GM19395 (cell line): Measurements from ENCODE around the gene CHAC2.
"Not testable (repeated sequence)": the region's sequence is repeated elsewhere in the genome, so short reads cannot be mapped to it uniquely, and the experiment has no call there.

Source experiments
- ATAC-seq: cut with Tn5 transposase; IDR thresholded peaks from one replicate; pipeline ENCODE4 v1.9.1; 2021; ENCODE audit warnings: mild to moderate bottlenecking, moderate library complexity; ENCODE audit not compliant: unreplicated experiment

The CHAC2 gene

DNA sequence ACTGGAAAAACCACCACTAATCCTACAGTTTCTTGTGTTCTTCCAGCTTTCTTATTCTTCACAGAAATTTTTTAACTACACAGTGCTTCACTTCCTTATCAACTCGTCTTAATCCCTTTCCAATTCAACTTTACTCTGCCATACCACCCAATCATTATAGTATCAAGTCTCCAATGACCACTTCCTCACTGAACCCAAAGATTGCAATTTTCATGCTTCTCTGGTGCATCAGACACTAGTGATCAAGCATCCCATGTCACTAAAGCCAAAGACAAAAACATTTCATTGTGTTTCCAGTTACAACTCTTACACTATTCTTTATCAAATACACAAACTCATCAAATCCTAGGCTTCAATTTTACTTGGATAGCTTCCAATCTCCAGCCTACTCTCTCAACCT is 9.5 kb downstream of the CHAC2 start:
- no peak for ATAC-seq

DNA sequence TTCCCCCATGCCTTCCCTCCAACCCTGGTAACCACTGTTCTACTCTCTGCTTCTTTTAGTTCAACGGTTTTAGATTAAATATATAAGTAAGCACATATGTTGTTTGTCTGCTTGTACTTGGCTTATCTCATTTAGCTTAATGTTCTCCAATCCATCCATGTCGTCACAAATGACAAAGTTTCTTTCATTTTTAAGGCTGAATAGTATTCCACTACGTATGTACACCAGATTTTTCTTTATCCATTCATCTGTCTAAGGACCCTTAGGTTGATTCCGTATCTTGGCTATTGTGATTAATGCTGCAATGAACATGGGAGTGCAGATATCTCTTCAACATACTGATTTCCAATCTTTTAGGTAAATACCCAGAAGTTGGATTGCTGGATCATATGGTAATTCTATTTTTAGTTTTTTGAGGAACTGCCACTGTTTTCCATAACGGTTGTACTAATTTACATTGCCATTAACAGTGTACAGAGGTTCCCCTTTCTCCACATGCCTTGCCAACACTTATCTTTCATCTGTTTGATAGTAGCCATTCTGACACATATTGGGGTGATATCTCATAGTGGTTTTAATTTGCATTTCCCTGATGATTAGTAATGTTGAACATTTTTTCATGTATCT is 11.0 kb downstream of the CHAC2 start:
- ATAC-seq: no peak

DNA sequence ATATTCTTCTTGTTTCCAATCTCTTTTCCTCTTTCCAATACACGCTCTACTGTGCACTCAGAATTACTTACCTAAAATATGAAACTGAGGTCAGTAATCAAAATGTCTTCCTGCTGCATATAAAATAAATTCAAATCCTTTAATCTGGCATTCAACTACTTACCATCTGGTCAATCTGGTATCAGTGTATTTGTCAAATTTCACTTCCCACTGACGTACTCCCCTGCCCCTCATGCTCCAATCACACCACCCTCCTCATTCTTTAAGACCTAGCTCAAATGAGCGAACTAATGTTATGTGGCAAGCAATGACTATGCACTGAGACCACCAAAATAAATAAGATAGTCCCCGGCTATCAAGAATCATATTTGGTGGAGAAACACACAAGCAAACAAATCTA is 12.5 kb downstream of the CHAC2 start:
- ATAC-seq: no peak

DNA sequence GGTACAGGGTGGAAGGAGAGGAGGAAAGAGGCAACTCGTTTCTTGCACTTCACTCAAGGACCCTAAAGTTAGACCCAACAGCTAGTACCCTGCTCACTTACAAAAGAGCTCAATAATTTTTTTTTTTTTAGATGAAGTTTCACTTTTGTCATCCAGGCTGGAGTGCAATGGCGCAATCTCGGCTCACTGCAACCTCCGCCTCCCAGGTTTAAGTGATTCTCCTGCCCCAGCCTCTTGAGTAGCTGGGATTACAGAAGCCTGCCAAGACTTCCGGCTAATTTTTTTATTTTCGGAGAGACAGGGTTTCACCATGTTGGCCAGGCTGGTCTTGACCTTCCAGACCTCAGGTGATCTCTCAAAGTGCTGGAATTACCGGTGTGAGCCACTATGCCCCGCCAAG is 15.1 kb downstream of the CHAC2 start:
- no peak for ATAC-seq

DNA sequence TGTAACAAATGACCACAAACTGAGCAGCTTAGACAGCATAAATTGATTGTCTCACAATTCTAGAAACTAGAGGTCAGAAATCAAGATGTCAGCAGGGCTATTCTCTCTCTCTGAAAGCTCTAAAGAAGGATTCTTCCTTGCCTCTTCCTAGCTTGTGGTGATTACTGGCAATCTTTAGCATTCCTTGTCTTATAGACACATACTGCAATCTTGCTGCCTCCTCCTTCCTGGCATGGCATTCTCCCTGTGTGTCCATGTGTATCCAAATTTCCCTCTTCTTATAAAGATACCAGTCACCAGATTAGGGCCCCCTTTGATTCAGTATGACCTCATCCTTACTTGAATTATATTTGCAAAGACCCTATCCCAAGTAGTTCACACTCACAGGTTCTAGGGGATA is 16.8 kb downstream of the CHAC2 start:
- no peak for ATAC-seq

DNA sequence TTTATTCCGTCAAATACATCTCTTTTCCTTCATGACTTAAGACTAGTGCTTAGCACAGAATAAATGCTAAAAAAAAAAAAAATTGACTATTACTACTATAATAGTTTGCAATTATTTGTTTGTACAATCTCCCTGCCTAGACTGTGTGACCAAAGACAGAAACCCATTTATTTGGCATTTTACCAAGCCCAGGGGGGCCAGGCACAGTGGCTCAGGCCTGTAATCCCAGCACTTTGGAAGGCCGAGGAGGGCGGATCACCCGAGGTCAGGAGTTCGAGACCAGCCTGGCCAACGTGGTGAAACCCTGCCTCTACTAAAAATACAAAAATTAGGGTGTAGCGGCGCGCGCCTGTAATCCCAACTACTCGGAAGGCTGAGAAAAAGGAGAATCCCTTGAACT is 17.8 kb downstream of the CHAC2 start:
- ATAC-seq: no peak

DNA sequence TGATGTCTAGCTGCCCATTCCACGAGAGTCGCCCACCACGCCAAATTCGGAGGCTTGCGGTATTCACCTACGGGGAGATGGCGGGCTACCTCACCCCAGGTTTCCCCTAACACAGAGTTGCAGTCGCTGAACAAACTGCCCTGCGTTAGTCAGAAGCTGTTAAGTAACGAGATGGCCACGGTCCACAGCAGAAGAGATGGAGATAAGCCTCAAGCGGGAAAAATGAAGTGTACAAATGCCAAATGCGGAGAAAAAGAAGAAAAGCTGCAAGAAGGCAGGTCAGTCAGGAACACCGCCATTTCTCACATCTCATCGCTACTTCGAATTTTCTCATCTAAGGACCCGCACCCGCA is 18.7 kb downstream of the CHAC2 start:
- peak; percentile 13 for ATAC-seq

DNA sequence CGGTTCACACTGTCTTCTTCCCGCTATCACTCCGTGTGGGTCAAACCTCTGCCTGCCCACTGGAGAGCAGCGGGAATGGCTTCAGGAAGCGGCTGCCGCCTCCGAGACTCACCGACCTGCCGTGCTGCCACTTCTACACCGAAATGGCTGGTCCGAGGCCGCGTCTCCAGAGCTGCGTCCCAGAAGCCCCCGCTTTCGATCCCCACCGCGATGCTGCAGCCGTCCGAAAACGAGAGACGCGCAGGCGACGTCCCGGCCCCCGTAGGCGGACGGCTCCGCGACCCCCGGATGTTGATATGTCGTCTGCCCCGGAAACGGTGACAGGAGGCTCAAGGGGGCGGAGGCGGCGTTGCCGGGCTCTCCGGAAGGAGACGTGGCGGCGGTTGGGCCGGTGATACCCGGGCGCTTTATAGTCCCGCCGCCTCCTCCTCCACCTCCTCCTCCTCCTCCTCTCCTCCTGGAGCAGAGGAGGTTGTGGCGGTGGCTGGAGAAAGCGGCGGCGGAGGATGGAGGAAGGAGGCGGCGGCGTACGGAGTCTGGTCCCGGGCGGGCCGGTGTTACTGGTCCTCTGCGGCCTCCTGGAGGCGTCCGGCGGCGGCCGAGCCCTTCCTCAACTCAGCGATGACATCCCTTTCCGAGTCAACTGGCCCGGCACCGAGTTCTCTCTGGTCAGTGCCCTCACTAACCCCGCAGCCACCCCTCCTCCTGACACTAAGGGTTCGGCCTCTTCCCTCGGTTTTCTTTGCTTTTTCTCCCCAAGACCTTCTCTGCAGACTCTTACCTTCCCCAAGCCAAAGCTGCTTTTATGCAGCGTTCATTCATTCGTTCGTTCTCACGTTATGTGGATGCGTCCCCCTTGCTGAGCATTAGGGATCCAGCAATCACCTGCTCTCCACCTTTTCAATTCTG is 19.4 kb downstream of the CHAC2 start, which contains the start of the genes ASB3 and ERLEC1:
Gene ASB3, minus strand, starts transcription at position 249 of the 909 bp plus-strand sequence. CDS start 21,381 bp downstream, outside the sequence.
Gene ERLEC1, plus strand, starts transcription at position 340 of the 909 bp plus-strand sequence. Its CDS starts 167 bp downstream, at position 507.
- peak; percentile 96 for ATAC-seq

DNA sequence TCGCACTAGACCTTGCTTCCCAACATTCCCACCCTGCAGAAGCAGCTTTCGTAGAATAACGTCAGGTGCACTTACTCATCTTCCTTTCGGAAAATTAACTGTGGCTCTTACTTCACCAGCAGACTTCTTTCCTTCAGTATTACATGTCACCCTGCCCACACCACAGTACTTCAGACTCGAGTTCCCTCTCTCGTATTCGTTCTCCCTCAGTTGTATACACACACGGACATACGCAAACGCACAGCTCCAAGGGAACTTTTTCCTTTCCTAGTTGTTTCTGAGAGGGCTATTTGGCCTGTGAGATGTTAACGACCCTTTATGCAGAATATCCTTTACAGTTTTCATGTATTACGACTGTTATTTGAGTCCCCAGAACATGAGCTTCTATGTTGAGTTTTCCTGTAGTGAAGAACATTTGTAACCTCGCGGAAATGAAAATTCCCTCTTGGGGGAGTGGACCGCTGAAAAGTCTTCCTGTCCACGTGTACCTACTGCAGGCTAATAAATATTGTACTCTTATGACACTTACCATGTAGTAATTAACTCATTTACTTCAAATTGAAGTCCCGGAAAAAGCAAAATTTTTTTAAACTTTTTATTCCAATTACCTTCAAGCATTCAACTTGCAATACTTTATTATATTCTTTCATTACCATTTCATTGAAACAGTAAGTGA is 20.1 kb downstream of the CHAC2 start:
- ATAC-seq: no peak

DNA sequence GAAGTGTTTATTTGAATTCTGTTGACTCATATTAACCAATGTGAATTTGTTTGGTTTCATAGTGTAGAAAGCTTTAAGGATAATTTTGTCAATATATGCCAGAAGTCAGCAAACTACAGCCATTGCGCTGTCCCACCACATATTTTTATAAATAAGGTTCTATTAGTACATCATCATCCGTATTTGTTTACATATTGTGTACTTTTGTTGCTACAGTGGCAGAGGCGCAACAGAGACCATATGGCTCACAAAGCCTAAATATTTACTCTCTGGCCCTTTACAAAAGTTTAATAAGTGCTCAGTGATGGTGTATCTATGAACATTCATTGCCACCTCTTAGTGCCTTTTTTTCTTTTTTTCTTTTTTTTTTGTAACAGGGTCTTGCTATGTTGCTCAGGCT is 25.7 kb downstream of the CHAC2 start:
- ATAC-seq: no peak

DNA sequence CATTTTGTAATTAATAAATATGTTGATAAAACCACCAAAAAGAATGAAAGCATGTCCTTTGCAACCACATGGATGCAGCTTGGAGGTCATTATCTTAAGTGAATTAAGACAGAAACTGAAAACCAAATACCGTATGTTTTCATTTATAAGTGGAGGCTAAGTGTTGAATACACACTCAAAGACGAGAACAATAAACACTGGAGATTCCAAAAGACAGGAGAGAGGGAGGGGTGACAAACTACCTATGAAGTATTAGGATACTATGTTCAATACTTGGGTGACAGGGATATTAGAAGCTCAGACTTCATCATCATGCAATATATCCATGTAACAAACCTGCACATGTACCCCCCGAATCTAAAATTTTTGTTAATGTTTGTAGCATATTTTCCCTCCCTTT is 26.2 kb downstream of the CHAC2 start:
- ATAC-seq: no peak

DNA sequence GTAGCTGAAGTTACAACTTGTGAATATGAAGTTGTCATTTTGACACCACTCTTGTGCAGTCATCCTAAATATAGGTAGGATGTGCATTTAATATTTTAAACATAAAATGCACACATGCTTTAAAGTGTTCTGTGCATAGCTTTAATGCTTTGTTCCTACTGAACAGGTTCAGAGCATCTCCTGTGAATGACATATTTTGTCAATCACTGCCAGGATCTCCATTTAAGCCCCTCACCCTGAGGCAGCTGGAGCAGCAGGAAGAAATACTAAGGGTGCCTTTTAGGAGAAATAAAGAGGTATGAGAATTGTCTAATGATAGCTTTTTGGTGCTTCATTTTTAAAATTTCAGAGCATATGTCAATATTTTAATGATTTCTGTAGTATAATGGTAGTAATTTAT is 33.9 kb downstream of the CHAC2 start:
- ATAC-seq: no peak

DNA sequence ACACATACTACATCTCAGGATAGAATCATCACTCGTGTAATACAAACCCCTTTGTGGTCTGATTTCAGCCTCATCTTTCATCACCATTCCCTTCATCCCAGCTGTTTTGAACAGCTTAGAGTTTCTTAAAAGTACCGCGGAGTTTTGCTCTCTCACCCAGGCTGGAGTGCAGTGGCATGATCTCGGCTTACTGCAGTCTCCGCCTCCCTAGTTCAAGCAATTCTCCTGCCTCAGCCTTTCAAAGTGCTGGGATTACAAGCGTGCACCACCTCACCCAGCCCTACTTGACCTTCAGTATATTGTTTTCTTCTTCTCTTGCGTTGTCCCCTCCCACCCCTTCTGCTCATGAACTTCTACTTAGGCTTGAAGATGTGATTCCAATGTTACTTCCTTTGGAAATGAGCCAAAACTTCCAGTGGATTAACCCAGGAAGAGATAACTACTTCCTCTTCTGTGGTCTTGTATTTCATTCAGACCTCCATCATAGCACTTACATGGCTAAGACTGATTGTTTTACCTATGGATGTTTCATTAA is 35.1 kb downstream of the CHAC2 start:
- no peak for ATAC-seq

DNA sequence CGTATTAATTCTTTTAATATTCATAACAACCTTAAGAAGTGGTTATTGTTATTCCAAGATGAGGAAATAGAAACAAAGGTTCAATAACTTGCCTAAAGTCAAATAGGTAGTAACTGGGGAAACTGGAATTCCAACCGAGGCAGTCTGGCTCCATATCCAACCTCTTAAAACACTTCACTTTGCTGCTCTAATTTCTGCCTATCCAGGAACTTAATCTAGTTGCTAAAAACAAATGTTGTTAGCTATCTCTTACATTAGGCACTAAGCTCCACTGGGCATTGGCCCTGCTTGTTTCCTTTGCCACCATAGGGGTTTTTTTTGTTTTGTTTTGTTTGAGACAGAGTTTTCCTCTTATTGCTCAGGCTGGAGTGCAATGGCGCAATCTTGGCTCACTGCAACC is 44.0 kb downstream of the CHAC2 start:
- ATAC-seq: no peak

DNA sequence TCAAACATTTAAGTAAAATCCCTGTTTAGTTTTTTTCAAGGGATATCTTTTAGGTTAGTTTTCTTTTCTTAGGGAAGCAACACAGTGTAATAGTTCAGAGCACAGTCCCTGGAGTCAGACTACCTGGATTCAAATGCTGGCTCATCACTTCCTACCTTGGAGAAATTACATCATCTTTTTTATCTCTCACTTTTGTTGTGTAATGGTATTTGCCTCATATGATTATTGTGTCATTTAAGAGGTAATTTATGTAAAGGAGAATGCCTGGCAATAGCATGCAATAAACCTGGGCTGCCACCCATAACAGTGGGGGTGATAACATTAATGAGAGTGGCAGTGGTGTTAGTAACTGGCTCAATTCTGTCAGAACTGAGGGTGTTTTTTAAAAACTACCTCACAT is 45.5 kb downstream of the CHAC2 start:
- no peak for ATAC-seq

DNA sequence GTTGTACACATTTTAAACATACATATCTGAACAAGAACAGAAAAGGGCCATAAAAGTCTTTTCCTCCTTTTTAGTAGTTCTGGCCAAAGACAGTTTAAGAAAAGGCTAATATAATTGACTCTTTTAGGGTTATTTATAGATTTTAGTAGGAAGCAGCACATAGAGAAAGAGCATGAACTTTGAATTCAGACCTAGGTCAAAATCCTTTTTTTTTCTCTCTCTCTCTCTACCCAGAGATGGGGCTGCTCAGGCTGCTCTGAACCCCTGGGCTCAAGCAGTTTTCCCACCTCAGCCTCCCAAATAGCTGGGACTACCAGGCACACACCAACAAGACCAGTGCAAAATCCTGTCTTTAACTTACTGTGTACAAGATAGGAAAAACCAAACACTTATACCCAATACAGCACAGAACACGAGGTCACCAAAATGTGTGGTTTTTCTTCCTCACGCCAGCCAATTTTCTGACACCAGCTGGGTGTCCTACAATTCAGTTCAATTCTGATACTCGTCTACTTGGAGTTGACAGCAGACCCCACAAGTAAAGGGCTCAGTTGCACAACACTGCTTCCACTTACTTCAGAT is 51.3 kb downstream of the CHAC2 start:
- ATAC-seq: no peak

DNA sequence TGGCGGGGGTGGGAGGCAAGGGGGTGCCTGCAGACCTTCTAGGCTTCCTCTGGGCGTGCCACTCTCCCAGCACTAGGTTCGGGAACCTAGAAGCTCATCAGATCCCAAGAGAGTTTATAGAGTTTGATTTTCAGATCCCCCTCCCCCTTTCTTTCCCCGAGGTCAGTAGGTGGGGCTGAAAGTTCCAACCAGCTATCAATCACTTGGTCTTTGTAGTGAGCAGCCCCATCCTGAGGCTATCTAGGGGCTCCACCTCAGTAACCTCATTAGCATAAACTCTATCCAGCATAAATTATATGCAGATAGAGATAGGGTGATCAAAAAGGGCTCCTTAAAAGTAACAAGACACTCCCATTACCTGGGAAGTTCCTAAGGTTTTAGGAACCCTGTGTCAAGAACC is 52.0 kb downstream of the CHAC2 start:
- ATAC-seq: no peak

DNA sequence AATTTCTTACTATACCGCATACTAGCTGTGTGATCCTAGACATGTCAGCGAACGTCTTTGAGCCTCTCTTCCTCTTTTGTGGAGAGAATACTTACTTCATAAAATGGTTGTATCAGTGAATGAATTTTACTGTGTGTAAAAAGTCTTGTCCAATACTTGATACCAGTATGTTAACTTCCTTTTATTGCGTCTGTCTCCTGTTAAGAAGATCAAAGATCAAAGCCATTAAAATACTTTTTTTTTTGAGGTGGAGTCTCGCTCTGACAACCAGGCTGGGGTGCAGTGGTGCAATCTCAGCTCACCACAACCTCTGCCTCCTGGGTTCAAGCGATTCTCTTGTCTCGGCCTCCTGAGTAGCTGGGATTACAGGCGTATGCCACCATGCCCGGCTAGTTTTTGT is 52.4 kb downstream of the CHAC2 start:
- ATAC-seq: no peak

DNA sequence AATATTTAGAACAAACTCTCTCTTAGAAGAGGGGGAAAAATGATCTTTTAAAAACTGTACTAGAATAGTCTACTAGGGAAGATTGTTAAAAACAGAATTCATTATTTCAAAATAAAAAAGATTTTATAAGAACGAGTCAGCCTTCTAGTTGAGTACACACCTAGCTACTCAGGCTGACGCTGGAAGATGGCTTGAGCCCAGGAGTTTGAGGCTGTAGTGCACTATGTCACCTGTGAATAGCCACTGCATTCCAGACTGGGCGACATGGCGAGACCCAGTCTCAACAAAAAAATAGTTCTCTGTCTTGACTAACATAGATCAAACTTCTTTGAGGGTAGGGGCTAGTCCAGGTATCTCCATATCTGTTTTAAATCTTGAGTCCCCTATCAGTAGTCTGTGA is 53.1 kb downstream of the CHAC2 start:
- ATAC-seq: no peak

DNA sequence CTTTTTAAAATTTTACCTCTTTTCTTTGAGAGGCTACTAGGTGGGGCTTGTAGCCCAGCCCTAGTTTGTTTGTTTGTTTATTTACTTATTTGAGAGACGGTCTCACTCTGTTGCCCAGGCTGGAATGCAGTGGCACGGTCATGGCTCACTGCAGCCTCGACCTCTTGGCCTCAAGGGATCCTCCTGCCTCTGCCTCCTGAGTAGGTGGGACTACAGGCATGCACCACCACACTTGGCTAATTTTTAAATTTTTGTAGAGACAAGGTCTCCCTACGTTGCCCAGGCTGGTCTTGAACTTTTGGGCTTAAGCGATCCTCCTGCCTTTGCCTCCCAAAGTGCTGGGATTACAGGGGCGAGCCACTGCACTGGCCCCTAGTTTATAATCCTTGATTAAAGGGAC is 54.2 kb downstream of the CHAC2 start:
- ATAC-seq: no peak

DNA sequence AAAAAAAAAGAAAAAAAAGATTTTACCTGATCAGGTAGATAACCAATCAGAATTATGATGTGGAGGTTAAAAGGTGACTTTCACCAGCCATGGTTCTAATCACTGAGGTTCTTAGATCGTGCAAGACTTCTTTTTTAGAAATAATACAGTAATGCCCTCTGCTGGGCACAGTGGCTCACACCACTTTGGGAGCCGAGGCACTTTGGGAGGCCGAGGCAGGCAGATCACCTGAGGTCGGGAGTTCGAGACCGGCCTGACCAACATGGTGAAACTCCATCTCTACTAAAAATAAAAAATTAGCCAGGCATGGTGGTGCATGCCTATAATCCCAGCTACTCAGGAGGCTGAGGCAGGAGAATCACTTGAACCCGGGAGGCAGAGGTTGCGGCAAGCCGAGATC is 56.0 kb downstream of the CHAC2 start:
- ATAC-seq: not testable (repeated sequence)
